ENCODE results near the gene RPS25. TPM values are rescaled to one million over a fixed set of nuclear protein-coding genes. Genes with fewer than 3 reads are reported as not detected.
"Not testable (repeated sequence)": the region's sequence is repeated elsewhere in the genome, so short reads cannot be mapped to it uniquely, and the experiment has no call there.

The RPS25 gene
- polyA plus RNA-seq, 1 donor from 2014 or later = 1,728 TPM

DNA sequence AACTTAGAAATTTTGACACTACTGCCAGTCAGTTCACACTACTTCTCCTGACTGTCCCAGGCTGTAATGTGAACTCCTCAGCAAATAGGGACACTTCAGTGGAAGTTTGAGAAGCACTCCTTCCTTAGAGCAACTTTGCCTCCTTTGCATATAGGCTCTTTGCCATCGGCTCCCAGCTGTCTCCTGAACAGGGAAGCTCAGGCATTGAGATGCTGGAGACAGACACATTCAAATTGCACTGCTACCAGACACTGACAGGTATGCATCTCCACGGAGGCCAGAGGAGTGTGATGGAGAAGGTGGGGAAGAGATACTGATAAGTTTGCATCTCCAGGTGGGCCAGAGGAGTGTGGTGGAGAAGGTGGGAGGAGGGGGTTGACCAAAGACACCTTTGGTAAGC is 1.9 kb upstream of the RPS25 start:
- Histone ChIP-seq H3K27me3 (ENCODE audit: insufficient read depth, low read depth, low read length) (no peaks in the 10 kb centered on the region), H3K27ac (ENCODE audit: low read length) (no peak overlapping the region), H3K36me3 (ENCODE audit: insufficient read depth, low read length) (peaks cover 7% of the 10 kb centered on the region), H3F3A (ENCODE audit: insufficient read depth, low read length, poor library complexity, severe bottlenecking) (no peaks in the 10 kb centered on the region), H3K9me2 (ENCODE audit: insufficient read depth, low read length) (no peaks in the 10 kb centered on the region), H3K9me3 (ENCODE audit: low read length) (no peaks in the 10 kb centered on the region), H3K9ac (ENCODE audit: low read length) (peak overlapping the region; percentile 2), H4K20me1 (ENCODE audit: insufficient read depth) (no peaks in the 10 kb centered on the region), H3K4me2 (ENCODE audit: low read length) (peak overlapping the region; percentile 92), H3K4me3 (ENCODE audit: low read length) (peak overlapping the region; percentile 75), H3K79me2 (replicated peaks; ENCODE audit: insufficient read depth, low read length) (peaks cover 49% of the 10 kb centered on the region), H2AFZ (ENCODE audit: low read depth, low read length) (no peak overlapping the region)
- no peak for TF ChIP-seq TAF1 (IDR thresholded peaks at IDR 0.05; ENCODE audit: low read depth)
- no peak for TF ChIP-seq POLR2AphosphoS5 (IDR thresholded peaks at IDR 0.05)
- TF ChIP-seq EZH2 (IDR thresholded peaks at IDR 0.05; ENCODE audit: borderline replicate concordance, insufficient read depth, low read length, poor library complexity, severe bottlenecking) = no peak
- TF ChIP-seq, protein P1, sequence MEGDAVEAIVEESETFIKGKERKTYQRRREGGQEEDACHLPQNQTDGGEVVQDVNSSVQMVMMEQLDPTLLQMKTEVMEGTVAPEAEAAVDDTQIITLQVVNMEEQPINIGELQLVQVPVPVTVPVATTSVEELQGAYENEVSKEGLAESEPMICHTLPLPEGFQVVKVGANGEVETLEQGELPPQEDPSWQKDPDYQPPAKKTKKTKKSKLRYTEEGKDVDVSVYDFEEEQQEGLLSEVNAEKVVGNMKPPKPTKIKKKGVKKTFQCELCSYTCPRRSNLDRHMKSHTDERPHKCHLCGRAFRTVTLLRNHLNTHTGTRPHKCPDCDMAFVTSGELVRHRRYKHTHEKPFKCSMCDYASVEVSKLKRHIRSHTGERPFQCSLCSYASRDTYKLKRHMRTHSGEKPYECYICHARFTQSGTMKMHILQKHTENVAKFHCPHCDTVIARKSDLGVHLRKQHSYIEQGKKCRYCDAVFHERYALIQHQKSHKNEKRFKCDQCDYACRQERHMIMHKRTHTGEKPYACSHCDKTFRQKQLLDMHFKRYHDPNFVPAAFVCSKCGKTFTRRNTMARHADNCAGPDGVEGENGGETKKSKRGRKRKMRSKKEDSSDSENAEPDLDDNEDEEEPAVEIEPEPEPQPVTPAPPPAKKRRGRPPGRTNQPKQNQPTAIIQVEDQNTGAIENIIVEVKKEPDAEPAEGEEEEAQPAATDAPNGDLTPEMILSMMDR (IDR thresholded peaks at IDR 0.05; ENCODE audit: poor library complexity, severe bottlenecking) = no peak
- no peak for TF ChIP-seq EP300 (conservative IDR thresholded peaks at IDR 0.05; ENCODE audit: poor library complexity, severe bottlenecking)
- no peak for TF ChIP-seq RAD21 (conservative IDR thresholded peaks at IDR 0.05)
- no peak for TF ChIP-seq SMC3 (conservative IDR thresholded peaks at IDR 0.05; ENCODE audit: poor library complexity)
- TF ChIP-seq, protein P2, sequence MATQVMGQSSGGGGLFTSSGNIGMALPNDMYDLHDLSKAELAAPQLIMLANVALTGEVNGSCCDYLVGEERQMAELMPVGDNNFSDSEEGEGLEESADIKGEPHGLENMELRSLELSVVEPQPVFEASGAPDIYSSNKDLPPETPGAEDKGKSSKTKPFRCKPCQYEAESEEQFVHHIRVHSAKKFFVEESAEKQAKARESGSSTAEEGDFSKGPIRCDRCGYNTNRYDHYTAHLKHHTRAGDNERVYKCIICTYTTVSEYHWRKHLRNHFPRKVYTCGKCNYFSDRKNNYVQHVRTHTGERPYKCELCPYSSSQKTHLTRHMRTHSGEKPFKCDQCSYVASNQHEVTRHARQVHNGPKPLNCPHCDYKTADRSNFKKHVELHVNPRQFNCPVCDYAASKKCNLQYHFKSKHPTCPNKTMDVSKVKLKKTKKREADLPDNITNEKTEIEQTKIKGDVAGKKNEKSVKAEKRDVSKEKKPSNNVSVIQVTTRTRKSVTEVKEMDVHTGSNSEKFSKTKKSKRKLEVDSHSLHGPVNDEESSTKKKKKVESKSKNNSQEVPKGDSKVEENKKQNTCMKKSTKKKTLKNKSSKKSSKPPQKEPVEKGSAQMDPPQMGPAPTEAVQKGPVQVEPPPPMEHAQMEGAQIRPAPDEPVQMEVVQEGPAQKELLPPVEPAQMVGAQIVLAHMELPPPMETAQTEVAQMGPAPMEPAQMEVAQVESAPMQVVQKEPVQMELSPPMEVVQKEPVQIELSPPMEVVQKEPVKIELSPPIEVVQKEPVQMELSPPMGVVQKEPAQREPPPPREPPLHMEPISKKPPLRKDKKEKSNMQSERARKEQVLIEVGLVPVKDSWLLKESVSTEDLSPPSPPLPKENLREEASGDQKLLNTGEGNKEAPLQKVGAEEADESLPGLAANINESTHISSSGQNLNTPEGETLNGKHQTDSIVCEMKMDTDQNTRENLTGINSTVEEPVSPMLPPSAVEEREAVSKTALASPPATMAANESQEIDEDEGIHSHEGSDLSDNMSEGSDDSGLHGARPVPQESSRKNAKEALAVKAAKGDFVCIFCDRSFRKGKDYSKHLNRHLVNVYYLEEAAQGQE (IDR thresholded peaks at IDR 0.05; ENCODE audit: borderline replicate concordance) = no peak
- no peak for TF ChIP-seq MXI1 (conservative IDR thresholded peaks at IDR 0.05; ENCODE audit: poor library complexity, severe bottlenecking)

DNA sequence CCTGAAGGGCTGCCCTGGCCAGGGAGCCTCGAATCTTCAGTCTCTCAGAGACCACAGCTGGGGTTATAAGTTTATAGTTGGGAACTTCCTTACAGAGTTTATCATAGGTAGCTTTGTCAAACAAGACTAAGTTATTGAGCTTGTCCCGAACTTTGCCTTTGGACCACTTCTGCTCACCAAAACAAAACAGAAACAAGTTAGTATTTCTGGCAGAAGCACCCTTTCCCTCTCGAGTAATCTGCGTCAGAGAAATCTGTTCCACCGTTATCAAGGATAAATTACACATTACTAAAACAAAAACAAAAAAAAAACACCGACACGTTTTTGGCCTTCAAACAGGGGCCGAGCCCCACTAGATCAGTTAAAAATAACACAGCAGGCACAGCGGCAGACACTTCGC is 766 bp downstream of the RPS25 start:
- Histone ChIP-seq H2AFZ (ENCODE audit: low read depth, low read length) (peak overlapping the region; percentile 54), H3K4me3 (ENCODE audit: low read length) (peak overlapping the region; percentile 75), H3K9ac (ENCODE audit: low read length) (peak overlapping the region; percentile 86), H3K4me2 (ENCODE audit: low read length) (peak overlapping the region; percentile 43), H3K27ac (ENCODE audit: low read length) (peak overlapping the region; percentile 84), H3K79me2 (replicated peaks; ENCODE audit: insufficient read depth, low read length) (peaks cover 49% of the 10 kb centered on the region), H3K36me3 (ENCODE audit: insufficient read depth, low read length) (peaks cover 12% of the 10 kb centered on the region)
- H3K9me2 ChIP-seq (ENCODE audit: insufficient read depth, low read length); H3F3A ChIP-seq (ENCODE audit: insufficient read depth, low read length, poor library complexity, severe bottlenecking); H3K27me3 ChIP-seq (ENCODE audit: insufficient read depth, low read depth, low read length); H4K20me1 ChIP-seq (ENCODE audit: insufficient read depth); H3K9me3 ChIP-seq (ENCODE audit: low read length): not testable (repeated sequence)

Data from neural cell (in vitro differentiated cells).